ENCODE measurements around the gene HNRNPK. TPM values are rescaled to one million over a fixed set of nuclear protein-coding genes. Genes with fewer than 3 reads are reported as not detected.

HNRNPK gene
- total and polyA plus RNA-seq, 2 of the 13 experiments (the other 11 are each of a cell fraction or from before 2014, with no cell fraction given), result 321 to 712 TPM

- 0 out of 2 replicates have a peak, but pooled peaks have one; percentile 14 for TF ChIP-seq ZNF468 (CRISPR knock-in tag; IDR thresholded peaks at IDR 0.05)
- TF ChIP-seq, protein P1, sequence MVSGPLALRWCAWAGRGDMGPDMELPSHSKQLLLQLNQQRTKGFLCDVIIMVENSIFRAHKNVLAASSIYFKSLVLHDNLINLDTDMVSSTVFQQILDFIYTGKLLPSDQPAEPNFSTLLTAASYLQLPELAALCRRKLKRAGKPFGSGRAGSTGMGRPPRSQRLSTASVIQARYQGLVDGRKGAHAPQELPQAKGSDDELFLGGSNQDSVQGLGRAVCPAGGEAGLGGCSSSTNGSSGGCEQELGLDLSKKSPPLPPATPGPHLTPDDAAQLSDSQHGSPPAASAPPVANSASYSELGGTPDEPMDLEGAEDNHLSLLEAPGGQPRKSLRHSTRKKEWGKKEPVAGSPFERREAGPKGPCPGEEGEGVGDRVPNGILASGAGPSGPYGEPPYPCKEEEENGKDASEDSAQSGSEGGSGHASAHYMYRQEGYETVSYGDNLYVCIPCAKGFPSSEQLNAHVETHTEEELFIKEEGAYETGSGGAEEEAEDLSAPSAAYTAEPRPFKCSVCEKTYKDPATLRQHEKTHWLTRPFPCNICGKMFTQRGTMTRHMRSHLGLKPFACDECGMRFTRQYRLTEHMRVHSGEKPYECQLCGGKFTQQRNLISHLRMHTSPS (CRISPR knock-in tag; IDR thresholded peaks at IDR 0.05; ENCODE audit: low read depth), result no peak
- TF ChIP-seq, protein P2, sequence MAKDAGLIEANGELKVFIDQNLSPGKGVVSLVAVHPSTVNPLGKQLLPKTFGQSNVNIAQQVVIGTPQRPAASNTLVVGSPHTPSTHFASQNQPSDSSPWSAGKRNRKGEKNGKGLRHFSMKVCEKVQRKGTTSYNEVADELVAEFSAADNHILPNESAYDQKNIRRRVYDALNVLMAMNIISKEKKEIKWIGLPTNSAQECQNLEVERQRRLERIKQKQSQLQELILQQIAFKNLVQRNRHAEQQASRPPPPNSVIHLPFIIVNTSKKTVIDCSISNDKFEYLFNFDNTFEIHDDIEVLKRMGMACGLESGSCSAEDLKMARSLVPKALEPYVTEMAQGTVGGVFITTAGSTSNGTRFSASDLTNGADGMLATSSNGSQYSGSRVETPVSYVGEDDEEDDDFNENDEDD (CRISPR knock-in tag; IDR thresholded peaks at IDR 0.05; ENCODE audit: borderline replicate concordance), result peak; percentile 26; the same call in 1 of the 2 replicates
- no peak for TF ChIP-seq ZMAT3 (CRISPR knock-in tag; conservative IDR thresholded peaks at IDR 0.05)
Measured at GRCh38 chr9:83978992-83979811, 813 bp downstream of the HNRNPK start (continued).

- peak overlapping the region; percentile 100 for H3K9ac ChIP-seq (ENCODE audit: insufficient read depth, low read depth, low read length)
- H3K9me3 ChIP-seq (ENCODE audit: low read length), result no peaks in the 10 kb centered on the region
- H3K4me2 ChIP-seq (ENCODE audit: low read depth, low read length), result peak overlapping the region; percentile 84
- DNase-seq (ENCODE audit: low spot score) (no peak), ATAC-seq (no peak), FAIRE-seq (no peak)
- H3K36me3 ChIP-seq (replicated peaks in 1 of 2; ENCODE audit: control insufficient read depth in 1 of 2, insufficient read depth in 2 of 2, low read length in 2 of 2), result peaks cover 7 to 50% of the 10 kb centered on the region in 2 experiments
- 76% methylated on average over 1 of the region's 1 CpG for WGBS (ENCODE audit: low lambda C conversion rate)
- no peak overlapping the region for H2AFZ ChIP-seq (ENCODE audit: low read length)
- peak overlapping the region in 2 of 3 experiments; percentile 17 to 95; a peak in 3 of 6 replicates for H3K4me3 ChIP-seq (replicated peaks in 1 of 3; ENCODE audit: insufficient read depth in 1 of 3, low read depth in 2 of 3, low read length in 3 of 3)
- POLR2A ChIA-PET, result interaction anchor here (5.5 kb wide), 1 partner anchor 18 kb away, joined by 96 read pairs; a partner anchor contains a TSS
- TF ChIP-seq, protein P3, sequence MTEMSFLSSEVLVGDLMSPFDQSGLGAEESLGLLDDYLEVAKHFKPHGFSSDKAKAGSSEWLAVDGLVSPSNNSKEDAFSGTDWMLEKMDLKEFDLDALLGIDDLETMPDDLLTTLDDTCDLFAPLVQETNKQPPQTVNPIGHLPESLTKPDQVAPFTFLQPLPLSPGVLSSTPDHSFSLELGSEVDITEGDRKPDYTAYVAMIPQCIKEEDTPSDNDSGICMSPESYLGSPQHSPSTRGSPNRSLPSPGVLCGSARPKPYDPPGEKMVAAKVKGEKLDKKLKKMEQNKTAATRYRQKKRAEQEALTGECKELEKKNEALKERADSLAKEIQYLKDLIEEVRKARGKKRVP (CRISPR knock-in tag; IDR thresholded peaks at IDR 0.05), result no peak
- TF ChIP-seq ZNF569 (CRISPR knock-in tag; IDR thresholded peaks at IDR 0.05; ENCODE audit: borderline replicate concordance) (no peak), ZNF790 (CRISPR knock-in tag; IDR thresholded peaks at IDR 0.05; ENCODE audit: borderline replicate concordance) (no peak), MAFK (conservative IDR thresholded peaks at IDR 0.05 in 1 of 2, IDR thresholded peaks at IDR 0.05 in 1 of 2; ENCODE audit: low read length in 2 of 2) (peak; percentile 66 to 70), MAFF (IDR thresholded peaks at IDR 0.05; ENCODE audit: low read depth, low read length) (peak; percentile 49), HOXA9 (CRISPR knock-in tag; IDR thresholded peaks at IDR 0.05; ENCODE audit: borderline replicate concordance) (no peak)
- CTCF ChIA-PET (ENCODE audit: low intra/inter-chr PET ratio, low total read pairs), result no interaction called here
- peaks cover 59% of the 10 kb centered on the region for H3K4me1 ChIP-seq (ENCODE audit: insufficient read depth, low read length)
- H4K20me1 ChIP-seq (ENCODE audit: insufficient read depth, low read length), result peaks cover 72% of the 10 kb centered on the region
- H3K79me2 ChIP-seq (ENCODE audit: insufficient read depth, low read length), result peaks cover 86% of the 10 kb centered on the region
- intact Hi-C loops (cut with micrococcal nuclease; ENCODE audit: unreplicated experiment) (no loop called here), in situ Hi-C loops (cut with HindIII; ENCODE audit: extremely low pct_ligation_motif_present, low pct_unique_long_range_greater_than_20kb) (no loop called here)
- BruUV-seq (replicated peaks), result no TSS peak
- peaks cover 0 to 6% of the 10 kb centered on the region in 2 experiments; a peak in 1 of 5 replicates for H3K27me3 ChIP-seq (ENCODE audit: control insufficient read depth in 1 of 2, insufficient read depth in 2 of 2, low read length in 2 of 2)
- no peak overlapping the region for H3K27ac ChIP-seq (ENCODE audit: extremely low read length, insufficient read depth, low read length)
Measured at GRCh38 chr9:83977196-83977595, 2.8 kb downstream of the HNRNPK start.

Measured in HepG2 (cell line).